GM20000 (cell line): Measurements from ENCODE around the gene BLID.

ENCODE experiments used
- DNase-seq: peaks from one replicate; pipeline ENCODE4 v3.0.0; 2012; ENCODE audit warnings: low spot score
- TF ChIP-seq, protein P1 (sequence below): IDR thresholded peaks from 2 replicates; pipeline ENCODE4 v1.5.1; 2012; ENCODE audit warnings: mild to moderate bottlenecking, control low read depth; ENCODE audit errors: extremely low read depth, missing control alignments

Gene BLID

DNA sequence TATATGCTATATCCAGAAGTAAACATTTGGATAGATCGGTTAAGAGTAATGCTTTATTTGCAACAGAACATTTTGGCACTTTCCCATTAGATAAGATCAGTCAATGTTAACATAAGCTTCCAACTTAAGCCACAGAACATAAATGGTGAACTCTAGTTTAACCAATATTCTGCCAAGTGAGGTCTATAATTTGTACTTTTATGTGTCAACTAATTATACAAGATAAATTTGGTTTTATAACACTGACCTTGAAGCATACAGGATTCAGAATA, 23.5 kb upstream of the BLID start:
- TF ChIP-seq, protein P1, sequence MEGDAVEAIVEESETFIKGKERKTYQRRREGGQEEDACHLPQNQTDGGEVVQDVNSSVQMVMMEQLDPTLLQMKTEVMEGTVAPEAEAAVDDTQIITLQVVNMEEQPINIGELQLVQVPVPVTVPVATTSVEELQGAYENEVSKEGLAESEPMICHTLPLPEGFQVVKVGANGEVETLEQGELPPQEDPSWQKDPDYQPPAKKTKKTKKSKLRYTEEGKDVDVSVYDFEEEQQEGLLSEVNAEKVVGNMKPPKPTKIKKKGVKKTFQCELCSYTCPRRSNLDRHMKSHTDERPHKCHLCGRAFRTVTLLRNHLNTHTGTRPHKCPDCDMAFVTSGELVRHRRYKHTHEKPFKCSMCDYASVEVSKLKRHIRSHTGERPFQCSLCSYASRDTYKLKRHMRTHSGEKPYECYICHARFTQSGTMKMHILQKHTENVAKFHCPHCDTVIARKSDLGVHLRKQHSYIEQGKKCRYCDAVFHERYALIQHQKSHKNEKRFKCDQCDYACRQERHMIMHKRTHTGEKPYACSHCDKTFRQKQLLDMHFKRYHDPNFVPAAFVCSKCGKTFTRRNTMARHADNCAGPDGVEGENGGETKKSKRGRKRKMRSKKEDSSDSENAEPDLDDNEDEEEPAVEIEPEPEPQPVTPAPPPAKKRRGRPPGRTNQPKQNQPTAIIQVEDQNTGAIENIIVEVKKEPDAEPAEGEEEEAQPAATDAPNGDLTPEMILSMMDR: no peak
- DNase-seq: no peak

DNA sequence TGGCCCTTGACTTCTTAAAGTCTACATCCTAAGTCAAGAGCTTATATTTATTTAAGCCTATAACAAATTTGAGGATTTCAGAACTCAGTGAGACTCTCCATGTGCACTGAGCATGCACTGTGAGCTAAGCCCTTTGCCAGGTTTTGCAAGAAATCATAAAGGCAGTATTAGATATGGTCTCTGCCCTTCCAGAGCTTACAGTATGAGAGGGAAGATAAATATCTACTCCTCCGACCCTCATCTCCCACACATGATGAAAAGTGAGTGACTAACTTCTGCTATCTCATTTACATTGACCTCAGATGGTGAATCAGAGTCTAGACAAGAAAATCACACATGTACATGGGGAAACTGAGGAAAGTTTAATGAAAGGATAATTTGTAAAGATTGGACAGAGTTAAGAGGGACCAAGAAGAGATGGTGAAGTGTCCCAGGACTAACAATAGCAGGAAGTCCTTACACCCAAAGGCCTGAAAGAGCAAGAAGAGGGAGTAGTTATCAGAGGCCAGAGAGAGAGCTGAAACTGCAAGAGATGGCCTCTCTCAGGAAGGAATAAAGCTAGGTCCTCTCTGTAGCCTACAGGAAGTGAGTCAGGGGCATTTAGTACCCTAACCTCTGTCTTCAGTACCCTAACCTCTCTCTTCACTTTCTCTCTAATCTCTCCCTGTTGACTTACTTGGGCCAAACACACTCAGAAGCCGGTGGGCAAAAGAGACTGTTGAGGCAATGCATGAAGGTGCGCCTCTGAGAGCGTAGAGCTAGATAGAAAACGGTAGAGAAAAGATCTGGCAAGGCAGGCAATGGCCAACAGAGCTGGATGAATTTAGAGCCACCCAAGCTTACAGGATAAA, 23.0 kb upstream of the BLID start:
- no peak for DNase-seq
- TF ChIP-seq, protein P1: no peak

DNA sequence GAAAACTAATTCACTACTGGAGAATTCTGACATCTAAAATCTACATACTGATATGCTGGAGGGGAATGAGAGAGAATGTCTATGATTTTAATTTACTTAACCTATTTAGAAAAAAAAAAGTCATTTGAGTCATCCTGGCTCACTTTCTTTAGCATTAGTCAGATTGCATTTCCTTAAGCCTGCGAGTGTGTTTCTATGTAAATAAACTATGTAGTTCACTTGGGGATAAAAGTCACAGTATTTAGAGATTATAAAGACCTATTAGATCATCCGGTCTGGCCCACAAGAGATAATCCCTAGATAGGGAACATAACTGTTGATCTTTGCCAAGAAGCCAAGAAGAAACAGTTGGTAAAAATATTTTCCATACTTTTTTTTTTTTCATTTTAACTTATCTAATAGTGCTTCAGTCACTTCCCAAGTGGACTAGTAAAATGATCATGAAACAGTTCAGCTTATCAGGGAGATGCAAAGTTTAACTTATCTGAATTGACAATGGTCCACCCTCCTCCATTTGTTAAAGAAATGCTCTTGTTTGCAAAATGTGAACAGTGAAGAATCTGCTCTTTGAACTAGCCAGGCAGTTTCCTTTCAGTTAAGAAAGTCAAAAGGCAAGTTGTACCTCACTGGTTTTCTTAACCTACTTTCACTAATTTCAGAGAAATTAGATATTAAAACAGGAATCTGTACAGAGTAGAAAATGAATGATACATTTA, 21.2 kb upstream of the BLID start:
- no peak for DNase-seq
- TF ChIP-seq, protein P1: no peak

DNA sequence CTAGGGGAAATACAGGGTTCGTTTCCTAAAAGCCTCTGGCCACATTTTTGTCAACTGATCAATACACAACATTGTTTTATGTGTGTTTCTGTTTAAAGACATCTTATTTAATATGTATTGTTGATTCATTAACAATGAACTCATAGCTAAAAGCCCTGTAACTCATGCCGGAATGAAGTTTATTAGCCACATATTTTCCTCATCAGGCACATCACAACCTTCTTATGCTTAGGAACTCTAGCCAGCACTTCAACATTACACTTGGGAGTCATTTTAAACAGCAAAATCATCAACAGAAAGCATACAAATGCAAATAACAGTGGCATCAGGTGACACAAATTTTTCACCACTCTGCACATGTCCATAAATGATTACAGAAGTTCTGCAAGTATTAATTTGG, 15.1 kb upstream of the BLID start:
- DNase-seq: no peak
- TF ChIP-seq, protein P1: no peak

DNA sequence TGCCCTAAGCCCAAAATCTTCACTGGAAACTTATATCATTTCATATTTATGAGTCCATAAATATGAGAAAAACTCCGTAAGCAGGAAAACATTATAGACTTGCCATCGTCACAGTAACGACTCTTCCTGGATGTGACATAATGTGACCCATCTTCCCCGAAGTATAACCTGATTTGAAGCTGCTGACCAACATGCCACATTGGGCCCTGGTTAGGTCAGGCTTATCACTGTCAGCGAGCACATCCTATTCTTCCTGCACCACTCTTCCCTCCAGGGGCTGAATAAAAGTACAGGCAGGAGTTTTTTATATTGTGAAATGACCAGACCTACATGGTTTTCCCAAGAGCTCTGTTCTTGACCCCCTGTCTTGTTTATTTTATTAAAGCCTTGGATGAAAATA, 12.1 kb upstream of the BLID start:
- TF ChIP-seq, protein P1: no peak
- no peak for DNase-seq

DNA sequence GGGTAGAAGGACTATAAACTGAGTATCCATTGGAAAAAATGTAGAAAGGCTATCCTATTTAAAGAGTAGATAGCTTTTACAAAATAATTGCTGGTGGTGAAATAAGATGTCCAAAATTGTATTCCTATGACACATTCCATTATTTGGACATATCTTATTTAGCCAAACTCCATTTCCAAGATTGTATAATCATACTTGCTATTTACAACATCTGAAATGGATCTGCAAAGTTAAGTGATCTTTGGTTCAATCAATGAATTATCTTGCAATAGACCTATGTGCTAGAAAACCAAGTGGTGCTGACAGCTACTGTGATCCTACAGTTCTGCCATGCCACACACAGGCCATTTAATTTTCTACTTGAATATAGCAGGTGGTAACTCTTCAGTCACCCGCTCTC, 11.0 kb upstream of the BLID start:
- no peak for DNase-seq
- TF ChIP-seq, protein P1: no peak

DNA sequence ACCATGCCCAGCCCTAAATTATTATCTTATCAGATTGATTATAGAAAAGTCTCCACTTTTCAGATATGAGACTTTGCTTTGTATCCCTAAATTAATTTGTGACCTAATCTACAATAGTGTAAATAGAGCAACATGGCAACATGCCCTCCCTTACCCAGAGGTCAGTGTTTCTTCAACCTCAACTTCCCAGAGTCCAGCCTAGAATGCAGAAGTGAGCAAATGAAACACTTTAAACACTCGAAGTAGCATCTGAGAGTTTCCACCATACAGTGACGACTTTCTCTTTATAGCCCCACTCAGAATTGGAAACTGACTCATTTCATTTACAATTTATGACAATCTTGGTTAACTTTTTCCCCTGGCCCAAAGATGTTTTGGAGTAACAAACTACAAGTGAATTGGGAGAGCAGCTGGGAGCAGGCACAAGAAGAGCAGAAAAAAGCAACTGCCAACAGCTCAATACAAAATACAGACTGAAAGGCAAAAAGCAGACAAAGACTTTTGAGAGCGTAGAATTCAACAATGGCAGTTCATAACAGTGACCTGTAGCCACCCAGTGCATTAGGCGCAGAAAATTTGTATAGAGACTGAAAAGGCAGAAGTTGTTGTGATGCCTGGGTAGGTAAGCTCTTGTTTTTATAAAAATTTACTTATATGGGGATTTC, 10.1 kb upstream of the BLID start:
- DNase-seq: no peak
- TF ChIP-seq, protein P1: no peak
